Osteocyte (in vitro differentiated cells): Measurements from ENCODE around the gene FHIP1A. TPM values are rescaled to one million over a fixed set of nuclear protein-coding genes. Genes with fewer than 3 reads are reported as not detected.

Source experiments
- DNase-seq: peaks from one replicate; pipeline ENCODE4 v3.0.0; 2021; ENCODE audit warnings: mixed read lengths; ENCODE audit not compliant: unreplicated experiment; ENCODE audit errors: extremely low spot score
- H3K27ac Mint-ChIP-seq: one replicate; pipeline ENCODE4 v1.8.0; 2021; ENCODE audit warnings: mild to moderate bottlenecking, mixed read lengths; ENCODE audit not compliant: unreplicated experiment
- H3K27me3 Mint-ChIP-seq: one replicate; pipeline ENCODE4 v1.8.0; 2021; ENCODE audit warnings: mixed read lengths; ENCODE audit not compliant: unreplicated experiment
- H3K36me3 Mint-ChIP-seq: one replicate; pipeline ENCODE4 v1.8.0; 2021; ENCODE audit warnings: mixed read lengths; ENCODE audit not compliant: unreplicated experiment
- H3K4me1 Mint-ChIP-seq: one replicate; pipeline ENCODE4 v1.8.0; 2021; ENCODE audit warnings: mixed read lengths; ENCODE audit not compliant: unreplicated experiment
- H3K4me3 Mint-ChIP-seq: one replicate; pipeline ENCODE4 v1.8.0; 2021; ENCODE audit warnings: mild to moderate bottlenecking, moderate library complexity, mixed read lengths; ENCODE audit not compliant: unreplicated experiment
- H3K9me3 Mint-ChIP-seq: one replicate; pipeline ENCODE4 v1.8.0; 2021; ENCODE audit warnings: mixed read lengths; ENCODE audit not compliant: unreplicated experiment
- total RNA-seq: library from RNA; stranded (reverse); gene quantifications from 2 replicates; pipeline ENCODE4 v1.2.1, GENCODE V29; 2021
- TF ChIP-seq, protein P1 (sequence below): fragments of 200-600 bp; sonication (generic); IDR thresholded peaks from 2 replicates; pipeline ENCODE4 v1.5.0; 2021; ENCODE audit warnings: antibody characterized with exemption, mild to moderate bottlenecking, moderate library complexity

The FHIP1A gene
- total RNA-seq, 1 donor from 2014 or later = 0.86 TPM

DNA sequence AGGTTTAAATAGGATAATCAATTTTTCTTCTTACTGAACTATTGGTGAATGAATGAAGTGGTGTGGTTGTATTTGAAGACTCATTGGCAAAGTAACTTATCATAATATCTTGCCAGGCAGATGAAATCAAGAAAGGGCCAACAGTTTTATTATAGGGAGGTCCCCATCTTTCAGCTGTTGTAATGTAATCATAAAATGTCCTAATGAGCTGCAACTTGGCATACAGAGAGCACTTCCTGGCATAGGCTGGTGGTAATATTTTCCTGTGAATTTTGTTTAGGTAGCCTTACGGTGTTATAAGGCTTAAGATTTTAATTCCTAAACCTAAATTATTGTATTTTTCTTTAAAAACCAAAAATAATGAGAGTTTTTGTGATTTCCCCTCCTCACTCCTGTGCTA lies 17.5 kb downstream of the FHIP1A start:
- Mint-ChIP-seq H3K27ac (no peak overlapping the region), H3K4me1 (peaks cover 7% of the 10 kb centered on the region), H3K36me3 (no peaks in the 10 kb centered on the region), H3K27me3 (no peaks in the 10 kb centered on the region), H3K4me3 (no peak overlapping the region), H3K9me3 (peaks cover 8% of the 10 kb centered on the region)
- DNase-seq = no peak
- TF ChIP-seq, protein P1, sequence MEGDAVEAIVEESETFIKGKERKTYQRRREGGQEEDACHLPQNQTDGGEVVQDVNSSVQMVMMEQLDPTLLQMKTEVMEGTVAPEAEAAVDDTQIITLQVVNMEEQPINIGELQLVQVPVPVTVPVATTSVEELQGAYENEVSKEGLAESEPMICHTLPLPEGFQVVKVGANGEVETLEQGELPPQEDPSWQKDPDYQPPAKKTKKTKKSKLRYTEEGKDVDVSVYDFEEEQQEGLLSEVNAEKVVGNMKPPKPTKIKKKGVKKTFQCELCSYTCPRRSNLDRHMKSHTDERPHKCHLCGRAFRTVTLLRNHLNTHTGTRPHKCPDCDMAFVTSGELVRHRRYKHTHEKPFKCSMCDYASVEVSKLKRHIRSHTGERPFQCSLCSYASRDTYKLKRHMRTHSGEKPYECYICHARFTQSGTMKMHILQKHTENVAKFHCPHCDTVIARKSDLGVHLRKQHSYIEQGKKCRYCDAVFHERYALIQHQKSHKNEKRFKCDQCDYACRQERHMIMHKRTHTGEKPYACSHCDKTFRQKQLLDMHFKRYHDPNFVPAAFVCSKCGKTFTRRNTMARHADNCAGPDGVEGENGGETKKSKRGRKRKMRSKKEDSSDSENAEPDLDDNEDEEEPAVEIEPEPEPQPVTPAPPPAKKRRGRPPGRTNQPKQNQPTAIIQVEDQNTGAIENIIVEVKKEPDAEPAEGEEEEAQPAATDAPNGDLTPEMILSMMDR = no peak

DNA sequence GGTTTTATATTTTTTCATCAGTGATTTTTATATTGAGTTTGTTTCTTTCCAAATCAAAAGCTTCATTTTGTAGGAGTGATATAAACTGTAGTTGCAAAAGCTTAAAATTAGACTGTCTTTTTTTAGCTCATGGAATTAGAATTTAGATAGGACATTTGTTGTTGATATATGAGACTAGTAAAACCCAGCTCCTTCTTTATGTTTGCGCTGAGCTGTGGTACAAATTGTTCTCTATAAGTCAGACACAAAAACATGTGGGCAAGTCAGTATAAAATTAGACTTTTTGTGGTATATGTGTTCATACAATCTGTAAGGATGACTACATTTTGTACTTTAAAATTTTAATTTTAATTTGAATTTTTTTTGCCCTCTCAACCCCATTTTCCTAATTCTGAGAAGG lies 18.3 kb downstream of the FHIP1A start:
- Mint-ChIP-seq H3K27me3 (no peaks in the 10 kb centered on the region), H3K4me1 (peaks cover 7% of the 10 kb centered on the region), H3K36me3 (no peaks in the 10 kb centered on the region), H3K27ac (no peak overlapping the region), H3K9me3 (peaks cover 8% of the 10 kb centered on the region), H3K4me3 (no peak overlapping the region)
- DNase-seq = no peak
- TF ChIP-seq, protein P1 = no peak

DNA sequence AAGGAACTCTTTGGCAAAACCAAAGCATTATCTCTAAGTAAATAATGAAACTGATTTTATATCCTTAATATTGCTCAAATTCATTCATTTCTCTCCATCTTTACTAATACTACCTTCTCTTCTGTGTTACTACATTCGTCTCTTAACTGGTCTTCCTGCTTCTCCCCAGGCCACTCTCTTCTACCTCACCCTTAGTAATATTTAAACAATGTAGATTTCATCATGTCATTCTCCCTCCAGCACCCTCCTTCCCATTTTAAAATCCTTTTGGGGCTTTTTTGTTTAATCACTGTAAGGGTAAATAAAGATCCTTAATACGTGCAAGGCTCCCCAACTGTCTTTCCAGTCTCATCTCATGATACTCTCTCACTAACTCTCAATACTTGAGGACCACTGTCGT lies 19.4 kb downstream of the FHIP1A start:
- TF ChIP-seq, protein P1 = no peak
- no peak for DNase-seq
- Mint-ChIP-seq H3K27ac (no peak overlapping the region), H3K9me3 (peaks cover 8% of the 10 kb centered on the region), H3K4me1 (peaks cover 7% of the 10 kb centered on the region), H3K27me3 (no peaks in the 10 kb centered on the region), H3K36me3 (no peaks in the 10 kb centered on the region), H3K4me3 (no peak overlapping the region)

DNA sequence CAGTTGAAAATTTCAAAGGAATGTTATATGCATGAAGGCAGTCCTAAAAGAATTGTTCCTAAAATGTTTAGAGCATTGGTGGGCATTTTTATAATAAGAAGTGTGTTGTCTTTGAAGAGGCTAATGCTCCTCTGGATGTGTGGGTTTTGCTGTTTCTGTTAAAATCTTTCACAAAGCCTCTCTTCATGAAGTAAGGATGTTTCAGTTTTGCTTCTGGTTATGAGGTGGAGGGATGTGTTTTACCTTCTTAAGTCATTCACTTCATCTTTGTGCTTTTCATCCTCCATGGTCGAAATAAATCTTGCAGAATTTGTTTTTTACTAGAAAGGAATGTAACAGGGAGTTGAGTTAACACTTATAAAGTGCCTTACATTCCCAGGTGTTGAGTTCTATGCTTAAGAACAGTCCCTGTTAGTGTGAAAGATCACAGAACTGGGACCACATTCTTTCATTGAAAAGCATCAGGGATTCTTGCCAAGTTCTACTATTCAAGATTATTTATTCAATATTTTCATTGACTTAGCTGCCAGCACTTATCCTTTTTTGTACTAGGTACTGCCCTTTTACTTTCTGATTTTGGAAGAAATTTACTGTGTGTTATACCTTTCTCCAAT lies 21.1 kb downstream of the FHIP1A start:
- no peaks in the 10 kb centered on the region for H3K36me3 Mint-ChIP-seq
- H3K27me3 Mint-ChIP-seq = no peaks in the 10 kb centered on the region
- TF ChIP-seq, protein P1 = no peak
- peaks cover 16% of the 10 kb centered on the region for H3K4me1 Mint-ChIP-seq
- peaks cover 6% of the 10 kb centered on the region for H3K9me3 Mint-ChIP-seq
- H3K27ac Mint-ChIP-seq = no peak overlapping the region
- no peak for DNase-seq
- no peak overlapping the region for H3K4me3 Mint-ChIP-seq

DNA sequence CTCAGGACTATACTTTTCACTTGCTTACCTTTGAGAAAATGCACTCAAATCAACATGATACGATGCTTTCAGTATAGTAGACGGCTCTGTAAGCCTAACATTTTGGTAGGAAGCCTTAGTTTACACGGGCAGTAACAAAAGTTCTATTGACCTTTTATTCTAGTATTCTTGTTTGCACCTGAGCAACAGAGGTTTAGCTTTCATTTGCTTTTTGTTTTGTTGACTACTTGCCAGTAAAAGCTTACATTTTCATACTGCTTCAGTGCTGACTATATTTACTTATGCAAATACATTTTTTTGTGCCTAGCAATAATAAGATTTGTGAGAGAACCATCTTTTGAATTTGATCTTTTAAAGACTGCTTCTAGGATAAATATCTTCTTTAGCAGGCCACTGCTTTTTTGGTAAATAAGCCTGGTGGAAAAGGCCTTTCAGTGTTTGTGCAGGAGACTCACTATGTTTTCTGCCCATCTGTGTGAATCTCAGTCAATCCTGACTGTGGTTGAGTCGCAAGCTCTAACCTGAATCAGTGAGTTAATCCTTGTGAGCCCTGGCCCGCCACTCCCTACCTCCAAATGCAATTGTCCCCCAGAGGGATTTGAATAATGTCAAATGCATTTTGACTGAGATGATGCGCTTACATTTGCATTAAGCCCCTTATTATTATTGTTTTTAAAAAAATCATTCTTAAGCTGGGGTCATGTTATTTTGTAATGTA lies 21.9 kb downstream of the FHIP1A start:
- Mint-ChIP-seq H3K9me3 (peaks cover 1% of the 10 kb centered on the region), H3K27ac (no peak overlapping the region), H3K27me3 (no peaks in the 10 kb centered on the region), H3K36me3 (no peaks in the 10 kb centered on the region), H3K4me1 (peaks cover 17% of the 10 kb centered on the region), H3K4me3 (no peak overlapping the region)
- DNase-seq = no peak
- TF ChIP-seq, protein P1 = no peak
